Right lobe of liver (tissue), 4 donors: ENCODE measurements around the gene SKP1.

Source experiments
- POLR2A ChIP-seq: fragments of 450-650 bp; IDR thresholded peaks from one replicate; pipeline ENCODE4 v1.6.1; 2017; ENCODE audit warnings: antibody characterized with exemption, mild to moderate bottlenecking
- TF ChIP-seq, protein P1 (sequence below), 4 donors: fragments of 200-600 bp in 3 of 4; fragments of 450-650 bp in 1 of 4; IDR thresholded peaks; one replicate each; pipeline versions ENCODE4 v1.5.1 to v1.8.0; 2016 to 2022; ENCODE audit warnings: antibody characterized with exemption in 4 of 4, mild to moderate bottlenecking in 2 of 4
- donor health status: DM: no; HTN: no; CAD: no.
- donor health status: DM: no; HTN: no; CAD: no.
- donor health status: DM: no; HTN: yes; CAD: no.

- TF ChIP-seq POLR2A: no peak
- TF ChIP-seq, protein P1, sequence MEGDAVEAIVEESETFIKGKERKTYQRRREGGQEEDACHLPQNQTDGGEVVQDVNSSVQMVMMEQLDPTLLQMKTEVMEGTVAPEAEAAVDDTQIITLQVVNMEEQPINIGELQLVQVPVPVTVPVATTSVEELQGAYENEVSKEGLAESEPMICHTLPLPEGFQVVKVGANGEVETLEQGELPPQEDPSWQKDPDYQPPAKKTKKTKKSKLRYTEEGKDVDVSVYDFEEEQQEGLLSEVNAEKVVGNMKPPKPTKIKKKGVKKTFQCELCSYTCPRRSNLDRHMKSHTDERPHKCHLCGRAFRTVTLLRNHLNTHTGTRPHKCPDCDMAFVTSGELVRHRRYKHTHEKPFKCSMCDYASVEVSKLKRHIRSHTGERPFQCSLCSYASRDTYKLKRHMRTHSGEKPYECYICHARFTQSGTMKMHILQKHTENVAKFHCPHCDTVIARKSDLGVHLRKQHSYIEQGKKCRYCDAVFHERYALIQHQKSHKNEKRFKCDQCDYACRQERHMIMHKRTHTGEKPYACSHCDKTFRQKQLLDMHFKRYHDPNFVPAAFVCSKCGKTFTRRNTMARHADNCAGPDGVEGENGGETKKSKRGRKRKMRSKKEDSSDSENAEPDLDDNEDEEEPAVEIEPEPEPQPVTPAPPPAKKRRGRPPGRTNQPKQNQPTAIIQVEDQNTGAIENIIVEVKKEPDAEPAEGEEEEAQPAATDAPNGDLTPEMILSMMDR (IDR thresholded peaks at IDR 0.05): no peak
Measured at GRCh38 chr5:134103397-134103796, 73.4 kb downstream of the SKP1 start.
